HL-60/S4 (cell line): ENCODE results near the gene TRABD2B.
"Not testable (repeated sequence)": the region's sequence is repeated elsewhere in the genome, so short reads cannot be mapped to it uniquely, and the experiment has no call there.

Experiments
- in situ Hi-C: fragments of 300-500 bp; cut with MboI; formaldehyde crosslinking; loops from 2 replicates; pipeline ENCODE4 v1.14.3; 2022; ENCODE audit warnings: low sequenced_read_pairs

Gene TRABD2B

DNA sequence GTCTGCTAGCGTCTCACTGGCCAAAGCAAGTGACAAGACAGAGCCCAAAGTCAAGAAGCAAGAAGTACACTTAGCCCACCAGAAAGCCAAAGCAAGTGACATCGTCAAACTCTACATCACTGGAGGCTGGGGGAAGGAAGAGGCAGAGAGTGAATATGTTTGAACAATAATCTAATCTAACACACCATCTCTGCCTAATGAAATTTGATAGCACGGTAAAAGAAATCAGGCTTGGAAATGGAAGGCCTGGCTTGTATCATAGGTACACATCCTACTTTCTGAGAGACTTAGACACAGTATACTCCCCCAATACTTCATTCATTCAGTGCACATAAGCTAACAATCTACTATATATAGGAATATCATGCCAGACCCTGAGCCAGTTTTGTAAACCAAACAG, 26.3 kb downstream of the TRABD2B start:
- in situ Hi-C loops = no loop called here

DNA sequence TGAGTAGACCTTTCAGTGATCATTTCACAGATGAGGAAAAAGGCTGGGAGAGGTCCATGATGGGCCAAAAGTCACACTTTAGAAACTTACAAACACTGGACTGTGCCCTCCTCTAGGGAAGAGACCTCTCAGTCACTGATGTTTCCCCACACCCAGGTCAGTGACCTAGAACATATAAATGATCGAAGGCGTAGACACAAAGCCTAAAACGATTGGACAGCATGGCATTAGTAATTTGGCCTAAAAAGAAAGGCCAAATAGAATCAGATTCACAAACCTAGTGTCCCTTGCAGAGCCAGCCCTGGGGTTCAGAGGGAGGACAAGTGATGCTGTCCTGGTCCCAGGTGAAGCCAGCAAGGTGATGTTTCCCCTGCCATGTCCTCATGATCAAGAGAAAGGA, 27.7 kb downstream of the TRABD2B start:
- in situ Hi-C loops = no loop called here

DNA sequence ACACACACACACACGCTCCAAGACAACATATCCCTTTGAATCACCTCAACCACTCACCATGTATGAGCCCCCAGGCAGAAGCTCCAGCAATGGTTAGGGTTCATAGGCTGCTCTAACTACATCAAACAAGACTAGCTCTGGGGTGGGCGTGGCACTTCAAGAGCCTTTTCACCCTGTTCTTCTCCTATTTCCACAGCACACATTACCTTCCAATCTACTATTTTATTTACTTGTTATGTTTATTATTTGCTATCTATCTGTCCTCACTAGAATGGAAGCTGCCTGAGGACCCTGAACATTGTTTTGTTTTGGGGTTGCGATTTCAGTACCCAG, 28.7 kb downstream of the TRABD2B start:
- in situ Hi-C loops = no loop called here

DNA sequence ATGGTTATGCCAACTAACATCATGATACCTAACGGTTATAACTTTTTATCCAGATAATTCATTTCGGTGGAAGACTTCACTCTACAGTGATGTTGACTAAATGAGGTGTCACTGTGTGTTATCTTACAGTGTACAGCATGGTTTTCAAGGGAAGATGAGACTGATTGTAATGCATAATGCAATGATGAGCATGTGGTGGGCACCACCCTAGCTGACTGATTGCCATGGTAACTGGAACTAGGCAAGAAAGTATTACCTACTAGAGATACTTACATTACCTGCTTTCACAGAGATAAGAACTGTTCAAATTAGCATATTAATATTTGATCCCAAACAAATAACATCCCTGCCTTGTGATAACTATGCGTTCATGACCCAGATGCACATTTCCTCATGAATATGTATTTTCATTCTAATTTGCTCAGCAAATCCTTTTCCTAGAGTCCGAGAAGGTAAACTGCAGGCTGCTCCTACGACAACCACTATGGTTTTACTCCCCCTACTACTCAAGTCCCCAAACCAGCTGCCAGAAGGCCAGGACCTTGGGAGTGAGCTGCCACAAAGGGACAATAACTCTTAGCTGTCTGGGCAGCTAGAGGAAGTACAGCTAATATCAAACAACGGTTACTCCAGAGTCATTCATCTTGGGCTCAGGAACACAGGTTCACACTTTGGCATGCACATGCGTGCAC, 29.2 kb downstream of the TRABD2B start:
- in situ Hi-C loops = no loop called here

DNA sequence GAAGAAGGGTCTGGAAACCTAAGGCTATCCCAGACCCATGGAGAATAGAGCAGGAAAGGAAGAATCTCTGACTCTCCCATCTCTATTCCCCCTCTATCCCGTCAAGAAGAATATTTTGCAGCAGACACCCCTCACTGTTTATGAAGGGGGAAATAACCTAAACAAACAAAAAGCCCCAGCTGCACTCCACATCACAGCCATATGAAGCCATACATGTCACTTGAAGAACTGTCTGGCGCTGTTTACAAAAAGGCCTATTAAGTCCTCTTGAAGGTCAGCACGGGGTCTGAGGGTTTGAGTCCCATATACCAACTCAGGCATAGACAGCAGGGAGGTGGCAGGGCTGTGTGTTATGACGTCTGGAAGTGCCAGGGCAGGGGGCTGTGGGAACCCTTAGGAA, 31.4 kb downstream of the TRABD2B start:
- in situ Hi-C loops = no loop called here

DNA sequence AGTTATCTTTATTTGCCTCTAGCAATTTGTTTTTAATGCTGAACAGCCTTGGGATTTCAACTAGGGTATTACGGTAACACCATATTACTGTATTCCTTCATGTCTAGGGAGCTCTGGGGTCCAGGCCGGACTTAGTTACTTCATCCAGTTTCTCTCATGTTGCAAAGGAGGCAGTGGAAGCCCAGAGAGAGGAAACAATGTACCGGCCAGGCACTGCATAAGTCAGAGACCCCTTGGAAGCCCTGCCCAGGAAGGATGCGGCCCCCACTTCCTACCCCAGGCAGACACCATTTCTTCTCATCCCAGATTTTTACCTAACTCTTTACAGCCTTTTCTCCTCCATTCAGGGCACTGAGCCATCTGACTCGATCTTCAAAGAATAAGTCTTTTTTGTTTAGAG, 32.5 kb downstream of the TRABD2B start:
- in situ Hi-C loops = no loop called here

DNA sequence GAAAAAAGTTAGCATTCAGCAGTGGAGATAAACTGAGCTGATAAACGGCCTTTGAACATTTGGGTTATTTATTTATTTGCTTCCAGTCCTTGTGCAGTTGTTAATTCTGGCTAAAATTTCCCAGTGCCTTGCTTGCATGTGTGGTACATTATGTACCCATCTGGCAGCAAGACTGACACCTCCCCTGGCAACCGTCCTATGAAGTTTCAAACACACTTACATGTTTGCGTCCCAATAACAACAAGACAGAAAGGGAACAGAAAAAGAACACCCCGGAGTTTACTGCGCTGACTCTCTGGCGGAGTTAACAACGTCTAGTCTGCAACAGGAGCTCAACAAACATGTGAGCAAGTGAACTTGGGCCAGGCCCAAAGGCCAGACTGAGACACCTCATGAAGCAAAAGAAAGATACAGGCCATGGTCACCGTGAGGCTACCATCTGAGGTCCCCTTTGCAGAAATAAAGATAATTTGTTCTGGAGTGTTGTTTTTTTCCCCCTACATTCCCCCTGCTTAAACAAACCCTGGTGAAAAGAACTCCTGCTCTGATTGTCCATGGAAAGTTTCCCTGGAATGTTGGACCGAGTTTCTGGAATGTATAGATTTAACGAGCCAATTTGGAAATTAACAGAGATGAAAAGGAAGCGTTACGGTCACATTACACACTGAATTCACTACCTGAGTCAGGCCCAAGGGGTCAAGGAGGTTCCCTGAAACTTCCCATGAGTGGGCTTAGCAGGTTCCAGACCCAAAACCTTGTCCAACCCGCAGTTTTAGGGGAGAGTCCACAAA, 33.4 kb downstream of the TRABD2B start:
- in situ Hi-C loops = no loop called here

DNA sequence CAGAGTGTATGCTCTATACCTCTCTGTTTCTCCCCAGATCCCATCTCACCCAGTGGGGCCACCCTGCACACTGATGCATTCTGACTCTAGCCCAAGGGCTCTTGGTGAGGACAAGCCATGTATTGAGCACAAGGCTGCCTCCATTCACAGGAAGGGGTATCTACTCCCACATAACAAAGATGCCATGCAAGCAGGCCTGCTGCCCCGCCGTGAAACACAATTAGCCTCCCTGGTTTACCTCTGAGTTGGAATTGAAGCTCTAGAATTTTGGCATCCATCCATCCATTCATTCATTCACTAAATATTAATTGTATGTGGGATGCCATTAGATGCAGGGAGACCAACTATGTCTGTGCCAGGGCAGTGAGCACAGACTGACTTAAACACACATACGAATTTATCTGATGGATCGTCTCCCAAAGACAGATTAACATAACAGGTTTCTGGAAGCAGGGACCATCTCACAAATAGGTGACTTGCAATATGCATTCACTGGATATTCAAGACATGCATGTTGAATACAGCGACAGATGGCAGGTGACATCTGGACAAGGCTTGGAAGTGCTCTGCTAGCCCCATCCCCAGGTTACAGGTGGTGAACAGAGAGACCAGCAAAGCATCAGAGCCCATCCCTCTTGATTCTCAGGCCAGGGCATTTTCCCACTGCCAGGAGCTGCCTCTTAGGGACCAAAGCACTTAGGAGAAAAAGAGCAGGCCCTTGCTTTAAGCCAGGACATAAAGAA, 34.3 kb downstream of the TRABD2B start:
- in situ Hi-C loops = no loop called here

DNA sequence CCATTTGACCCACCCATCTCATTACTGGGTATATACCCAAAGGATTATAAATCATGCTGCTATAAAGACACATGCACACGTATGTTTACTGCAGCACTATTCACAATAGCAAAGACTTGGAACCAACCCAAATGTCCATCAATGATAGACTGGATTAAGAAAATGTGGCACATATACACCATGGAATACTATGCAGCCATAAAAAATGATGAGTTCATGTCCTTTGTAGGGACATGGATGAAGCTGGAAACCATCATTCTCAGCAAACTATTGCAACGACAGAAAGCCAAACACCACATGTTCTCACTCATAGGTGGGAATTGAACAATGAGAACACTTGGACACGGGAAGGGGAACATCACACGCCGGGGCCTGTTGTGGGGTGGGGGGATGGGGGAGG, 35.4 kb downstream of the TRABD2B start:
- in situ Hi-C loops = not testable (repeated sequence)

DNA sequence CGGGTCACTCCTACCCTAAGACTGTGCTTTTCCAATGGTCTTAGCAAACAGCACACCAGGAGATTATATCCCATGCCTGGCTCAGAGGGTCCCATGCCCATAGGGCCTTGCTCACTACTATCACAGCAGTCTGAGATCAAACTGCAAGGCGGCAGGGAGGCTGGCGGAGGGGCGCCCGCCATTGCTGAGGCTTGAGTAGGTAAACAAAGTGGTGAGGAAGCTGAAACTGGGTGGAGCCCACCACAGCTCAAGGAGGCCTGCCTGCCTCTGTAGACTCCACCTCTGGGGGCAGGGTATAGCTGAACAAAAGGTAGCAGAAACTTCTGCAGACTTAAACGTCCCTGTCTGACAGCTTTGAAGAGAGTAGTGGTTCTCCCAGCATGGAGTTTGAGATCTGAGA, 40.7 kb downstream of the TRABD2B start:
- in situ Hi-C loops = not testable (repeated sequence)

DNA sequence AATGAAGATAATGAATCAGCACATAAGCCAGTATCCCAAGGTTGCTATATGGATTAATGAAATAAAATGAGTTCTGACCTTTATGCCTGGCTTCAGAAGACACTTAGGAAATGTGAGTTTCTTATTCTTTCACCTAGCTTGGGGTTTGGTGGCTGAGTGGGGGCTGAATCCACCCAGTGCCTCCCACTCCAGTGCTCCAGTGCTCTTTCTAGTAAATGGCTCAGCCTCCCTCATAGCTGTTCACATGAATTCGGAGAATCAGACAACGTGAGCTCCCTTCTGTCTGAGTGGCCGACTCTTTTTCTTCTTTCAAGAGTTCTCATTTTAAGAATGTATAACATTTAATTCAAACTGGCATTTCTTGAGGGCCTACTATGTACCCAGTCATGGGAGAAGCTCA, 43.5 kb downstream of the TRABD2B start:
- in situ Hi-C loops = no loop called here

DNA sequence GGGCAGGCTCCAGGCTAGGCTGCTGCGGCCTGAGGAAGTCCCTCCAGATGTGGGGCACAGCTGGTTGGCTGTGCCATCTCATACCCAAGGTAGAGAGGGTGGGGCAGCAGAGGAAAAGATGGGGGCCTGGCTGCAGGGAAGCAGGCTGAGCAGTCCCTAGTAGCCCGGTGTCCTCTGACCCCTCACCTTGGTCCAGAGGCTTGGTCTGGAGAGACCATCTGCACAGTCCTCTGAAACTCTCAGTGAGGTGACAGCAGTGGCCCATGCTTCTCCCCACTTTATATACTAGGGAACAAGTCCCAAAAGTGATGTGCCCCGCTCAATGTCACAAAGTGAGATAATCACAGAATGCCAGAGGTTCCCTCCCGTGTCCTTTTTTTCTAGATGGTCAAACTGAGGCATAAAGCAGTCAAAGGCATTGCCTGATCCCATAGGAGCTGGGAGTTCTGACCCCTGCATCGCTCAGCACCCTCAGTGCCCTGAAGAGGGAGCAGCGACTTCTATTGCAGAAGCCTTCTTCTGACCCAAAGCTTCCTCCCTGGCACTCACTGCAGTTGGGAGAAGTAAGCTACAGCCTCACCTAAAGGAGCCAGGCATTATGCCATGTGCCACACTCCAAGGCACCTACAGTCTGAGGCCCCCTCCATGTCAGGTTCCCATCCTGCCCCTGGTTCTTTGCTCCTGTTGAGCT, 45.5 kb downstream of the TRABD2B start:
- in situ Hi-C loops = no loop called here

DNA sequence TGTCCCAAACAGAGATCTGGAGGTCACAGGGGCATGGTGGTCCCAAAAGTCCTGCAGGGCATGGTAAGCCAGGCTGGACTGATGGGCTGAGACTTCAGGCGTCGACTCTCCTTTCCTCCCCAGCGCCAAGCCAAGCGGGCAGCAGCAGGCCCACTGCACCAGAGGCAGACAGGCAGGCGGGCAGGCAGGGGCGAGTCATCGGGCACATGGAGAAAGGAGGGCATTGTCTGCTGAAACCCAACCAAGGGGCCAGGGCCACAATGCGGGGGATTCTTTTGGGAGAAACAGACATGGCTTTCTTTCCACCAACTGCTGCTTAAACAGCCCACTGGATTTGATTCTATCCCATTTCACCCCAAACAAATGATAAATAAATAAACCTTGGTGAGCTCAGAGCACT, 46.2 kb downstream of the TRABD2B start:
- in situ Hi-C loops = no loop called here

DNA sequence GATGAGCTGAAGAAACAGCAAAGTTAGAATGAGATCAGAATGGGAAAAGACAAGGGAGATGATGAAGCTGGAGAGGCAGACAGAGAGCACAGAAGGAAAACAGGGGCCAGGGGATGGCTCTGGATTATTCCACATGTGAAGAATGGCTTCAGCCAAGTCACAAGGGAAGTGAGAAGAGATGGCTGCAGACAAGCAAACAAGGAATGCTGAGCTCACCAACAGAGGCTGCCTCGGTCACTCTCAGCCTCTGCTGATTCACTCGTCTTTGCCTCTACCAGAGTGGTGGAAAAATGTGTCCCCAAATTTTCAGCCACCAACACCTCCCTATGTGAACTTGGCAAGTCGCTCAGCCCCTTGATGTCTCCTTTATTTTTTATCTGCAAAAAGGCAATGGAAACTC, 46.7 kb downstream of the TRABD2B start:
- in situ Hi-C loops = no loop called here

DNA sequence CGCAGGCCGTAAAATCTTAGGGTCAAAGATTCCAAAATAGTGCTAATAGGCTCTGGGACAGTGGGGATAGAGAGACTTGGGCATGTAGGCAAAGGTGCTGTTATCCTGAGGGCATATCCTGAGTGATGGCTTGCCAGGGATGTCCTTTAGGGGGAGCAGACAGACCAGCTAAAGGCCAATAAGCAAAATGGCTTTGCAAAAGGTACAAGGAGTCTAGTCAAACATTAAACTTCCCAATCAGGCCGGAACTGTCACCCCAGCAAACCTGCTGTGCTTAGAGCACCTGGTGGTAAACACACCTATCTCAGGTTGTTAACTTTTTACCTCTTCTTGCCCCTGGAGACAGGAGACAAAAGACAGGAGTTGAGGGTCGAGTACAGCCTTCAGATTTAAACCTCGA, 49.1 kb downstream of the TRABD2B start:
- in situ Hi-C loops = no loop called here

DNA sequence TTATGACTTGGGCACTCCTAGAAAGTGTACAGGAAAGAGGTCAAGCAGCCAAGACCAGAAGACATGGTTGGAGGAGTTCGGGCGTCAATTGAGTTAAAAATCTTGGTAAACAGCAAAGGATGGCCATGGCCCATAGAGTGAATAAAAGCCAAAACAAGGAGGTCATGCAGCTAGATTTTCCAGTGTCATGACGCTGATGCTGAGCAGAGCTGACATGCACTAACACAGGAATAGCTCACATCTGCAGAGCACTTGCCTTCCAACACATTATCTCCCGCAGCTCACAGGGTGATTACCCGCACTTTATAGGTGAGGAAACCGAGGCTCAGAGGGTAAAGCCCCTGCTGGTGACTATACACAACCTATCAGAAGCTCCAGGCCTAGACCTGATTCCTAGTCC, 49.7 kb downstream of the TRABD2B start:
- in situ Hi-C loops = no loop called here

DNA sequence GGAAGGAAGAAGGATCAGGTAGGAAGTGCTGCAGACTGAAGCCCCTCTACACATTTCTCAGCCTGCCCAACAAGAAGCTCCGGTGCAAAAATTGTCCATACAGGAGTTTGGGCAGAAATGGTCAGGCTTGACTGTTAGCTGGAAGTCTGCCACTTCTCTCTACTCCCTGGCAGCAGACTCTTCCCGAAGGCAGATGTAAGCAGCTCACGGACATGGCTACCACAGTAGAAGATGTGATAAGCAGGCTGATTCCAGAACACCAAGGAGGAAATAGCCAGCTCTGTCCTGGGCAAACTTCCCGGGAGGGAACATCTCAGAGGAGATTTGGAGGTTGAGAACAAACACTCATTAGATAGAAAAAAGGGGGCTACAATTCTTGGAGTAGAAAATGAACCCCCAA, 52.6 kb downstream of the TRABD2B start:
- in situ Hi-C loops = no loop called here

DNA sequence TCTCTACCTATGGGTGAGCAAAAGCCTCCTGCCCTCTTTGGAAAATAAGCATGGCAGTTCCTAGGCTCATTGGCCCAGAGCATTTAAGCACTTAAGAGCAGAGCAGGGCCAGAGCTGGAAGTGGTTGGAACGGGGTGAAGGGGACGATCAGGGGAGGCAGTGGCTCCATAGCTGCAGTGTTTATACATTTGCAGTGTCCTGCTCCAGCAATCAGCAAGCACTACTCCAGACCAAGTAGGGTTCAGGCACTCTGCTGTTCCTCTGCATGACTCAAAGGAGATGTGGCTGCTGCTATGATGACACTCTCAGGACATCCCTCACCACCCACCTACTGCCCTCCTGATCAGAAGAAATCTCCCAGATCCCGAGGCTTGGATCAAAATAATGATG, 55.0 kb downstream of the TRABD2B start:
- in situ Hi-C loops = no loop called here

DNA sequence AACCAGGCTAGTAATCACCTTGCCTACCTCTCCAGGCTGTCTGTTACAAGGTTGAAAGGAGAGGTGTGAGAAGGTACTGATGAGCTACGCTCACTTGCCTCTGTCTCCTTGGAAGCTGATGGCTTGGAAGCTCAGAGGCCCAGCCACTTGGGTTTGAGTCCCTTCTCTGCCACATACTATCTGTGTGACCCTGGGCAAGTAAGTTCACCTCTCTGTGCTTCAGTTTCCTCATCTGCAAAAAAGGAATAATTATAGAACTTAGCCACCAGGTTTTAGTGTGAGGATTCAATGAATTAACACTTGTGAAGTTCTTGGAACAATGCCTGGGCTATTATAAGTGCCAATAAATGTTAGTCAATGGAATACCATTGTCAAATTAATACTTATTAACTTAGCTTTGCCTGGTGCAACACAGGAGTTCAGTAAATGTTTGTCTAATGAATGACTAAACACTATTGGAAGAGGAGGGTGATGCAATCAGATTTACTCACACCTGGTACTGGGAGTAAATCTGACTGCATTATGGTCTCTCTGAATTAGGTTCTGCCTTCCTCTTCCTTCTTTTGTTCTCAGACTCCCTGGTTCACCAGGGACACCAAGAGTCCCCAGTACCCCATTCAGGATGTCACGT, 55.5 kb downstream of the TRABD2B start:
- in situ Hi-C loops = no loop called here

DNA sequence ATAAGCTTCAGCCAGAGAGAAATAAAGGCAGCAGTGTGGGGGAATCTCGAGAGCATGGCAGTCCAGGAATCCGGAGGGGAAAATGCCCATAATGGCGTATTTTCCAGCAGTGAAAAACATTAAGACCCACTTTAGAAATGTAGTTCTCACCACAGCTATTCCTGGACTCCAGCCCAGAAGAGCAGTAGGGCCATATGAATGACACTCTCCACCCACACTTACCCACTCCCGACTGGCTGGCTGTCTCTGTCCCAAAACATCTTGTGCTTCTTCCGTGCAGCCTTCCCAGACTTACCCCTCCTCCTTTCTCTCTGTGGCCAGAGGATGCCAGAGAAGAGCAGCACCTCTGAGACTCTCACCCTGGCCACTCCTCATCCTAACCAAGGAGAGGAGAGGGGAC, 56.4 kb downstream of the TRABD2B start:
- in situ Hi-C loops = no loop called here

DNA sequence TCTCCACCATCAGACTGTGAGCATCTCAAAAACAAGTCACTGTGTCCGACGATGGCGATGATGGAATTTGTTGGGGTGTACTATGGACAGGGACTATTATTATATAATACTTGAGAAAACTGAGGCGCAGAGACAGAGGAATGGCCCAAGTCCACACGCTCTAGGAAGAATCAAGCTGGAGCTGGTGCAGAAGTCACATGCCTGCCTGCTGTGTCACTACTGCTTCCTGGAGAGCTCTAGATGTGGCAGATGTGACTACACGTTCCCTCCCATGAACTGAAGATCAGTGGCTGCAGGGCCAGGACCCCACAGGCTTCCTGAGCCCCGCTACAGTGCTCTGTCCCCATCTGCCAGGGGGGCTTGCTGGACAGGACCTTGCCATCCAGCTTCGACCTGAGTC, 56.9 kb downstream of the TRABD2B start:
- in situ Hi-C loops = no loop called here
